Central memory CD4-positive, alpha-beta T cell (primary cell): ENCODE measurements around the gene TXNL4B.
"Not testable (repeated sequence)": the region's sequence is repeated elsewhere in the genome, so short reads cannot be mapped to it uniquely, and the experiment has no call there.

Experiments
- DNase-seq: peaks from one replicate; pipeline ENCODE4 v3.0.0; 2022

The TXNL4B gene

GRCh38 chr16:72072514-72073342 is 20.7 kb downstream of the TXNL4B start:
- no peak for DNase-seq

- no peak for DNase-seq
Measured at GRCh38 chr16:72068930-72069329, 24.5 kb downstream of the TXNL4B start.

GRCh38 chr16:72066747-72067146 is 26.7 kb downstream of the TXNL4B start:
- no peak for DNase-seq

- DNase-seq = no peak
Measured at GRCh38 chr16:72064361-72064894, 29.0 kb downstream of the TXNL4B start.

GRCh38 chr16:72061564-72061963 is 31.9 kb downstream of the TXNL4B start:
- DNase-seq = no peak

- no peak for DNase-seq
Measured at GRCh38 chr16:72060405-72060804, 33.0 kb downstream of the TXNL4B start.

GRCh38 chr16:72059060-72059459 is 34.4 kb downstream of the TXNL4B start:
- not testable (repeated sequence) for DNase-seq

- DNase-seq = not testable (repeated sequence)
Measured at GRCh38 chr16:72057313-72057712, 36.1 kb downstream of the TXNL4B start.

- DNase-seq = no peak
Measured at GRCh38 chr16:72055911-72056310, 37.5 kb downstream of the TXNL4B start.

- DNase-seq = not testable (repeated sequence)
Measured at GRCh38 chr16:72054254-72054847, 39.1 kb downstream of the TXNL4B start, which contains the start of gene HP. Gene HP (plus strand): TSS chr16:72054505. CDS start chr16:72054653, 148 bp downstream.

- DNase-seq = no peak
Measured at GRCh38 chr16:72051818-72052217, 41.6 kb downstream of the TXNL4B start.

- DNase-seq = no peak
Measured at GRCh38 chr16:72050769-72051464, 42.5 kb downstream of the TXNL4B start.

- DNase-seq = no peak
Measured at GRCh38 chr16:72049110-72049509, 44.3 kb downstream of the TXNL4B start.

- no peak for DNase-seq
Measured at GRCh38 chr16:72044825-72045359, 48.5 kb downstream of the TXNL4B start.

- DNase-seq = no peak
Measured at GRCh38 chr16:72044296-72044695, 49.1 kb downstream of the TXNL4B start.

GRCh38 chr16:72043539-72043938 is 49.9 kb downstream of the TXNL4B start:
- DNase-seq = no peak

- DNase-seq = no peak
Measured at GRCh38 chr16:72043058-72043457, 50.4 kb downstream of the TXNL4B start.

GRCh38 chr16:72042157-72042660 is 51.2 kb downstream of the TXNL4B start:
- DNase-seq = no peak

GRCh38 chr16:72036098-72036497 is 57.3 kb downstream of the TXNL4B start:
- DNase-seq = no peak
